OCI-LY3 (cell line): ENCODE measurements around the gene CABLES1.

Experiments
- EZH2phosphoT487 ChIP-seq: fragments of 200-600 bp; shearing (Covaris generic); IDR thresholded peaks from 2 replicates; pipeline ENCODE4 v1.6.1; 2018; ENCODE audit warnings: antibody characterized with exemption, mixed run types, low read depth
- TF ChIP-seq, protein P1 (sequence below): fragments of 200-600, 300-600 bp; sonication (generic); IDR thresholded peaks from 2 replicates; pipeline ENCODE4 v1.5.1; 2014; ENCODE audit warnings: antibody characterized with exemption, low read length, low read depth

GRCh38 chr18:23208600-23208999 is 73.3 kb downstream of the CABLES1 start:
- TF ChIP-seq, protein P1, sequence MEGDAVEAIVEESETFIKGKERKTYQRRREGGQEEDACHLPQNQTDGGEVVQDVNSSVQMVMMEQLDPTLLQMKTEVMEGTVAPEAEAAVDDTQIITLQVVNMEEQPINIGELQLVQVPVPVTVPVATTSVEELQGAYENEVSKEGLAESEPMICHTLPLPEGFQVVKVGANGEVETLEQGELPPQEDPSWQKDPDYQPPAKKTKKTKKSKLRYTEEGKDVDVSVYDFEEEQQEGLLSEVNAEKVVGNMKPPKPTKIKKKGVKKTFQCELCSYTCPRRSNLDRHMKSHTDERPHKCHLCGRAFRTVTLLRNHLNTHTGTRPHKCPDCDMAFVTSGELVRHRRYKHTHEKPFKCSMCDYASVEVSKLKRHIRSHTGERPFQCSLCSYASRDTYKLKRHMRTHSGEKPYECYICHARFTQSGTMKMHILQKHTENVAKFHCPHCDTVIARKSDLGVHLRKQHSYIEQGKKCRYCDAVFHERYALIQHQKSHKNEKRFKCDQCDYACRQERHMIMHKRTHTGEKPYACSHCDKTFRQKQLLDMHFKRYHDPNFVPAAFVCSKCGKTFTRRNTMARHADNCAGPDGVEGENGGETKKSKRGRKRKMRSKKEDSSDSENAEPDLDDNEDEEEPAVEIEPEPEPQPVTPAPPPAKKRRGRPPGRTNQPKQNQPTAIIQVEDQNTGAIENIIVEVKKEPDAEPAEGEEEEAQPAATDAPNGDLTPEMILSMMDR: no peak
- no peak for TF ChIP-seq EZH2phosphoT487
